A549 (cell line): ENCODE measurements around the gene MARK3.

Experiments used
- CTCF ChIP-seq: fragments of >200 bp; sonication (Bioruptor Twin); formaldehyde crosslinking; IDR thresholded peaks from 3 replicates; pipeline ENCODE4 v1.5.1; 2016
- POLR2AphosphoS2 ChIP-seq: conservative IDR thresholded peaks from 2 replicates; pipeline ENCODE4 v1.6.1; 2012; ENCODE audit warnings: low read length, improper control_type of control experiment, inconsistent platforms
- RAD21 ChIP-seq, 2 experiments: fragments of >200 bp in 1 of 2; sonication (Bioruptor Twin) in 1 of 2; formaldehyde crosslinking in 1 of 2; IDR thresholded peaks in 1 of 2; conservative IDR thresholded peaks in 1 of 2; 2 replicates in 1 of 2; 3 replicates in 1 of 2; pipeline ENCODE4 v1.6.1; 2012 to 2018; ENCODE audit warnings: inconsistent platforms in 1 of 2
- RFX5 ChIP-seq: fragments of 450-650 bp; IDR thresholded peaks from 2 replicates; pipeline ENCODE4 v1.7.1; 2014; ENCODE audit warnings: antibody characterized with exemption, mild to moderate bottlenecking, moderate library complexity
- ZSCAN20 ChIP-seq: fragments of 250-450 bp; sonication (Bioruptor Pico); IDR thresholded peaks from 2 replicates; pipeline ENCODE4 v1.8.0; 2022; ENCODE audit warnings: mild to moderate bottlenecking, moderate library complexity
- TF ChIP-seq, protein P1 (sequence below): fragments of 450-650 bp; IDR thresholded peaks from 2 replicates; pipeline ENCODE4 v1.6.1; 2014; ENCODE audit warnings: antibody characterized with exemption

DNA sequence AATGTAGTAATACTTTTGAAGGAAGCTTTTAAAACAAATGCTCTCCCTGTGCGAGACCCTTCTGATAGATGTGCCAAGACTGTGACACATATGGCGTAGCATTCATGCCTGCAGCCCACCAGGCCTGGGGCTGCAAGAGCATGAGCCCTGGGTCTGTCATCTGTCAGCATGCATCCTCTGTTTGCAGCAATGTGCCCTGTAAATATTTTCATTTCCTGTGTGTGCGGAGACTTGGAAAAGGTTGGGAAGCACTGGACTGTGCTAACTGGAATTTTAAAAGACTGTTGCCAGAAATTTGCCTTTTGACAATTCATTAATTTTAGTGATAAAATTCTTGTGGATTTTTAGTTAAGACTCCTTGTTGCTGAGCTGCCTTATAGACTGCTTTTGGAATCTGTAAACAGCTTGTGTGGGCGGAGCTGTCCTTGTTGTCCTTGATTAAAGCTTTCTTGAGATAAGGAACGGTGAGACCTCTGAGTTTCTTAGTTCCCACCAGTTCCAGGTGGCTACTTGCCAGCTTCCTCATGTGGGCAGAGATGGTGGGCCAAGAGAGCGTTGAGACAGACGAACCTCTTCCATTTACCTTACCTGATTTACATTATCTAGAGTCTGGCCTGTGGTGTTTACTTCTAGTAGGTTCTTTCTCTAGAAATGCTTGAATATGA, 23.4 kb downstream of the MARK3 start:
- TF ChIP-seq ZSCAN20 (CRISPR knock-in tag) = no peak
- TF ChIP-seq CTCF = no peak
- TF ChIP-seq POLR2AphosphoS2 = no peak
- no peak for TF ChIP-seq RFX5
- no peak for TF ChIP-seq RAD21 (conservative IDR thresholded peaks at IDR 0.05 in 1 of 2, IDR thresholded peaks at IDR 0.05 in 1 of 2)
- TF ChIP-seq, protein P1, sequence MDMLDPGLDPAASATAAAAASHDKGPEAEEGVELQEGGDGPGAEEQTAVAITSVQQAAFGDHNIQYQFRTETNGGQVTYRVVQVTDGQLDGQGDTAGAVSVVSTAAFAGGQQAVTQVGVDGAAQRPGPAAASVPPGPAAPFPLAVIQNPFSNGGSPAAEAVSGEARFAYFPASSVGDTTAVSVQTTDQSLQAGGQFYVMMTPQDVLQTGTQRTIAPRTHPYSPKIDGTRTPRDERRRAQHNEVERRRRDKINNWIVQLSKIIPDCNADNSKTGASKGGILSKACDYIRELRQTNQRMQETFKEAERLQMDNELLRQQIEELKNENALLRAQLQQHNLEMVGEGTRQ = no peak
